GM23338 (cell line): Measurements from ENCODE around the gene KCTD2.

Source experiments
- CREB1 ChIP-seq: fragments of 250-450 bp; sonication (Bioruptor Pico); IDR thresholded peaks from 2 replicates; pipeline ENCODE4 v1.5.0; 2020; ENCODE audit warnings: low read depth, mild to moderate bottlenecking, moderate library complexity
- EZH2 ChIP-seq: fragments of 200-600 bp; sonication (generic); IDR thresholded peaks from one replicate; pipeline ENCODE4 v1.8.0; 2017; ENCODE audit warnings: antibody characterized with exemption, mild to moderate bottlenecking, low read depth; ENCODE audit not compliant: unreplicated experiment
- EZH2phosphoT487 ChIP-seq: fragments of 200-600 bp; sonication (generic); IDR thresholded peaks from one replicate; pipeline ENCODE4 v1.8.1; 2018; ENCODE audit warnings: antibody characterized with exemption; ENCODE audit not compliant: unreplicated experiment
- JUNB ChIP-seq: IDR thresholded peaks from one replicate; pipeline ENCODE4 v1.6.1; 2016; ENCODE audit warnings: antibody characterized with exemption; ENCODE audit not compliant: unreplicated experiment
- NANOG ChIP-seq: IDR thresholded peaks from 2 replicates; pipeline ENCODE4 v1.6.1; 2016; ENCODE audit warnings: antibody characterized with exemption, borderline replicate concordance
- POLR2AphosphoS5 ChIP-seq: IDR thresholded peaks from 2 replicates; pipeline ENCODE4 v1.6.1; 2016; ENCODE audit warnings: antibody characterized with exemption, low read depth
- ZNF114 ChIP-seq: fragments of 250-450 bp; sonication (Bioruptor Pico); IDR thresholded peaks from 2 replicates; pipeline ENCODE4 v1.5.0; 2020; ENCODE audit warnings: mild to moderate bottlenecking, moderate library complexity
- ZNF331 ChIP-seq: fragments of 250-450 bp; sonication (Bioruptor Pico); IDR thresholded peaks from 2 replicates; pipeline ENCODE4 v1.5.0; 2020; ENCODE audit warnings: low read depth, mild to moderate bottlenecking, moderate library complexity
- TF ChIP-seq, protein P1 (sequence below), 2 experiments: fragments of 200-600 bp in 1 of 2; sonication (generic) in 1 of 2; conservative IDR thresholded peaks; 2 replicates each; pipeline versions ENCODE4 v1.5.1 to v1.6.1; 2016 to 2017; ENCODE audit warnings: antibody characterized with exemption in 2 of 2, low read depth in 2 of 2, mild to moderate bottlenecking in 2 of 2, moderate library complexity in 1 of 2
- TF ChIP-seq, protein P2 (sequence below): IDR thresholded peaks from one replicate; pipeline ENCODE4 v1.6.1; 2018; ENCODE audit warnings: antibody characterized with exemption; ENCODE audit not compliant: unreplicated experiment

DNA sequence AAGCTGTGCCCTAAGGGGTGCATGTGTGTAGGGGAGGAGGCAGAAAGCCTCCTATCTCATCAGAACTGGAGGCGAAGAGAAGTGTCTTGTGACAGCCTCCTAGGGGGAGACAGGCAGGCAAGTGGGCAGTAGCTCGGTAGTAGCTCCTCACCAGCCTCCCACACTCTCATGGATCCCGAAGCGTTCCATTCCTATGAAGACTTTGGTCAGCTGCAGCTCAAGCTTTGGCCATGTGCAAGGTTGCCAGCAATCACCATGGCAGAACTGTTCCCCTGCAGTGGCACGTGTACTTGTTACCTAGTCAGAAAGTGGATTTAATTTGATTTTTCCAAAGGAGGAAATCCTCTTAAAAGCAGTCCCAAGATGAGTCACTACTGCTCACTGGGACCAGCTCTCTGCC is 27.9 kb upstream of the KCTD2 start:
- no peak for TF ChIP-seq EZH2phosphoT487
- TF ChIP-seq, protein P1, sequence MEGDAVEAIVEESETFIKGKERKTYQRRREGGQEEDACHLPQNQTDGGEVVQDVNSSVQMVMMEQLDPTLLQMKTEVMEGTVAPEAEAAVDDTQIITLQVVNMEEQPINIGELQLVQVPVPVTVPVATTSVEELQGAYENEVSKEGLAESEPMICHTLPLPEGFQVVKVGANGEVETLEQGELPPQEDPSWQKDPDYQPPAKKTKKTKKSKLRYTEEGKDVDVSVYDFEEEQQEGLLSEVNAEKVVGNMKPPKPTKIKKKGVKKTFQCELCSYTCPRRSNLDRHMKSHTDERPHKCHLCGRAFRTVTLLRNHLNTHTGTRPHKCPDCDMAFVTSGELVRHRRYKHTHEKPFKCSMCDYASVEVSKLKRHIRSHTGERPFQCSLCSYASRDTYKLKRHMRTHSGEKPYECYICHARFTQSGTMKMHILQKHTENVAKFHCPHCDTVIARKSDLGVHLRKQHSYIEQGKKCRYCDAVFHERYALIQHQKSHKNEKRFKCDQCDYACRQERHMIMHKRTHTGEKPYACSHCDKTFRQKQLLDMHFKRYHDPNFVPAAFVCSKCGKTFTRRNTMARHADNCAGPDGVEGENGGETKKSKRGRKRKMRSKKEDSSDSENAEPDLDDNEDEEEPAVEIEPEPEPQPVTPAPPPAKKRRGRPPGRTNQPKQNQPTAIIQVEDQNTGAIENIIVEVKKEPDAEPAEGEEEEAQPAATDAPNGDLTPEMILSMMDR (conservative IDR thresholded peaks at IDR 0.05; ENCODE audit: low read depth in 2 of 2): no peak
- TF ChIP-seq CREB1 (CRISPR knock-in tag): no peak
- no peak for TF ChIP-seq EZH2
- no peak for TF ChIP-seq POLR2AphosphoS5
- TF ChIP-seq, protein P2, sequence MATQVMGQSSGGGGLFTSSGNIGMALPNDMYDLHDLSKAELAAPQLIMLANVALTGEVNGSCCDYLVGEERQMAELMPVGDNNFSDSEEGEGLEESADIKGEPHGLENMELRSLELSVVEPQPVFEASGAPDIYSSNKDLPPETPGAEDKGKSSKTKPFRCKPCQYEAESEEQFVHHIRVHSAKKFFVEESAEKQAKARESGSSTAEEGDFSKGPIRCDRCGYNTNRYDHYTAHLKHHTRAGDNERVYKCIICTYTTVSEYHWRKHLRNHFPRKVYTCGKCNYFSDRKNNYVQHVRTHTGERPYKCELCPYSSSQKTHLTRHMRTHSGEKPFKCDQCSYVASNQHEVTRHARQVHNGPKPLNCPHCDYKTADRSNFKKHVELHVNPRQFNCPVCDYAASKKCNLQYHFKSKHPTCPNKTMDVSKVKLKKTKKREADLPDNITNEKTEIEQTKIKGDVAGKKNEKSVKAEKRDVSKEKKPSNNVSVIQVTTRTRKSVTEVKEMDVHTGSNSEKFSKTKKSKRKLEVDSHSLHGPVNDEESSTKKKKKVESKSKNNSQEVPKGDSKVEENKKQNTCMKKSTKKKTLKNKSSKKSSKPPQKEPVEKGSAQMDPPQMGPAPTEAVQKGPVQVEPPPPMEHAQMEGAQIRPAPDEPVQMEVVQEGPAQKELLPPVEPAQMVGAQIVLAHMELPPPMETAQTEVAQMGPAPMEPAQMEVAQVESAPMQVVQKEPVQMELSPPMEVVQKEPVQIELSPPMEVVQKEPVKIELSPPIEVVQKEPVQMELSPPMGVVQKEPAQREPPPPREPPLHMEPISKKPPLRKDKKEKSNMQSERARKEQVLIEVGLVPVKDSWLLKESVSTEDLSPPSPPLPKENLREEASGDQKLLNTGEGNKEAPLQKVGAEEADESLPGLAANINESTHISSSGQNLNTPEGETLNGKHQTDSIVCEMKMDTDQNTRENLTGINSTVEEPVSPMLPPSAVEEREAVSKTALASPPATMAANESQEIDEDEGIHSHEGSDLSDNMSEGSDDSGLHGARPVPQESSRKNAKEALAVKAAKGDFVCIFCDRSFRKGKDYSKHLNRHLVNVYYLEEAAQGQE: no peak
- TF ChIP-seq JUNB: no peak
- no peak for TF ChIP-seq ZNF331 (CRISPR knock-in tag)
- no peak for TF ChIP-seq ZNF114 (CRISPR knock-in tag)
- TF ChIP-seq NANOG: no peak
